Testis (tissue), 3 donors: ENCODE results near the gene CAMTA1. TPM values are rescaled to one million over a fixed set of nuclear protein-coding genes. Genes with fewer than 3 reads are reported as not detected.
A peak's percentile ranks its signal among the peaks of the same experiment; 100 is the strongest.

ENCODE experiments used
- DNase-seq: peaks from one replicate; pipeline ENCODE4 v3.0.0-alpha.2; 2019
- H3K27ac ChIP-seq, 2 donors: fragments of 200-600 bp; sonication (generic); one replicate each; pipeline ENCODE4 v1.5.1; 2019
- H3K27me3 ChIP-seq: fragments of 200-600 bp; sonication (generic); one replicate; pipeline ENCODE4 v1.5.1; 2019
- H3K36me3 ChIP-seq: fragments of 200-600 bp; sonication (generic); one replicate; pipeline ENCODE4 v1.5.1; 2017; ENCODE audit warnings: low read depth; ENCODE audit errors: missing control alignments
- H3K4me1 ChIP-seq: fragments of 200-600 bp; sonication (generic); one replicate; pipeline ENCODE4 v1.5.1; 2019
- H3K4me3 ChIP-seq, 2 donors: fragments of 200-600 bp; sonication (generic); one replicate each; pipeline ENCODE4 v1.5.1; 2017 to 2019
- H3K9me3 ChIP-seq: fragments of 200-600 bp; sonication (generic); one replicate; pipeline ENCODE4 v1.5.1; 2017
- CTCF ChIP-seq, 3 experiments: fragments of 450-650 bp in 2 of 3; fragments of 200-600 bp in 1 of 3; sonication (generic) in 1 of 3; IDR thresholded peaks; one replicate each; pipeline ENCODE4 v1.5.1; 2016 to 2019; ENCODE audit warnings: antibody characterized with exemption in 3 of 3, mild to moderate bottlenecking in 2 of 3, moderate library complexity in 1 of 3
- POLR2A ChIP-seq: fragments of 450-650 bp; IDR thresholded peaks from one replicate; pipeline ENCODE4 v1.6.1; 2017; ENCODE audit warnings: antibody characterized with exemption, mild to moderate bottlenecking, moderate library complexity
- WGBS, 2 donors: methylation state at CpG; one replicate each; pipeline ENCODE4 v1.1.5; 2018; 5-methylcytosine and 5-hydroxymethylcytosine counted together
- intact Hi-C: fragments of 100-400 bp; cut with DNase I; formaldehyde crosslinking; loops from one replicate; pipeline ENCODE4 v1.15.1; 2023; ENCODE audit warnings: low total_unique reads
- polyA plus RNA-seq: library from polyadenylated mRNA; stranded (reverse); fragments of 350-450 nt; fragmentation: Illumina TruSeq; extraction: RNeasy Lipid Tissue Mini Kit (QIAGEN cat#74804); gene quantifications from one replicate; pipeline ENCODE4 v1.2.3, GENCODE V29; 2014; ENCODE audit warnings: low read depth, low replicate concordance; ENCODE audit not compliant: insufficient read depth
- total RNA-seq, 2 donors: library from RNA; depleted of rRNA; stranded (reverse); fragments of >200 nt; gene quantifications; one replicate each; pipeline ENCODE4 v1.2.3, GENCODE V29; 2016

The CAMTA1 gene
- total and polyA plus RNA-seq, 3 donors from 2014 or later, result 116 to 158 (median 119) TPM

- Histone ChIP-seq H3K27me3 (no peaks in the 10 kb centered on the region), H3K36me3 (no peaks in the 10 kb centered on the region), H3K27ac (no peak overlapping the region), H3K4me3 (no peak overlapping the region), H3K4me1 (no peaks in the 10 kb centered on the region), H3K9me3 (no peaks in the 10 kb centered on the region)
- no peak for TF ChIP-seq POLR2A
- no peak for TF ChIP-seq CTCF (IDR thresholded peaks at IDR 0.05)
- intact Hi-C loops, result loop anchor here (10.0 kb wide), 1 partner anchor 601 kb away; no protein-coding TSS in a partner anchor
- WGBS, 2 donors, result 86 to 87% methylated on average over 24 to 26 of the region's 26 CpGs
- DNase-seq, result no peak
Measured at GRCh38 chr1:7043719-7044535, 258.7 kb downstream of the CAMTA1 start.

- Histone ChIP-seq H3K27me3 (no peaks in the 10 kb centered on the region), H3K4me3 (no peak overlapping the region), H3K27ac (no peak overlapping the region), H3K9me3 (no peaks in the 10 kb centered on the region), H3K36me3 (no peaks in the 10 kb centered on the region), H3K4me1 (peaks cover 10% of the 10 kb centered on the region)
- TF ChIP-seq CTCF (IDR thresholded peaks at IDR 0.05) (no peak), POLR2A (no peak)
- WGBS, 2 donors, result 94 to 100% methylated on average over 1 of the region's 1 CpG
- DNase-seq, result no peak
- intact Hi-C loops, result loop anchor here (10.0 kb wide), 1 partner anchor 599 kb away; no protein-coding TSS in a partner anchor
Measured at GRCh38 chr1:7045897-7046296, 260.6 kb downstream of the CAMTA1 start.

DNA sequence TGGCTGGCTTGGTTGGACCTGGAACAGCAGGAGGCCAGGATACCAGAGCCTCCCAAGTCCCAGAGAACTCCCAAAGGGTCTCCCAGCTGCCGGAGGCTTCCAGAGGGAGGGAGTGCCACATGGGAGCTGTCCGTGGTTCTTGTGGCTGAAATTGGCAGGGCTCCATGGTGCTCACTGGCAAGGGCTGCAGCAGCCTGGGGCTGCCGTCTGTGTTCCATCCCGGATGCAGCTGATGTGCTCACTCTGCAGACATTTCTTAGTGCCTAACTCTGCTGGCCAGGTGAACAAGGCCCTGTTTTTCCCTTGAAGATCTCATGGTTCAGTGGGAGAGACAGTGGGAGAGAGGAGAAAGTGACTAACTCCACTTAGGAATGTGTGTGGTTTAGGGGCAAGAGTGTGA lies 261.1 kb downstream of the CAMTA1 start:
- Histone ChIP-seq H3K27me3 (no peaks in the 10 kb centered on the region), H3K9me3 (no peaks in the 10 kb centered on the region), H3K27ac (no peak overlapping the region), H3K4me3 (no peak overlapping the region), H3K36me3 (no peaks in the 10 kb centered on the region), H3K4me1 (peaks cover 14% of the 10 kb centered on the region)
- WGBS, 2 donors, result 23 to 33% methylated on average over 4 of the region's 4 CpGs
- no peak for TF ChIP-seq CTCF (IDR thresholded peaks at IDR 0.05)
- TF ChIP-seq POLR2A, result no peak
- peak; percentile 64 for DNase-seq
- intact Hi-C loops, result loop anchor here (10.0 kb wide), 1 partner anchor 598 kb away; no protein-coding TSS in a partner anchor

DNA sequence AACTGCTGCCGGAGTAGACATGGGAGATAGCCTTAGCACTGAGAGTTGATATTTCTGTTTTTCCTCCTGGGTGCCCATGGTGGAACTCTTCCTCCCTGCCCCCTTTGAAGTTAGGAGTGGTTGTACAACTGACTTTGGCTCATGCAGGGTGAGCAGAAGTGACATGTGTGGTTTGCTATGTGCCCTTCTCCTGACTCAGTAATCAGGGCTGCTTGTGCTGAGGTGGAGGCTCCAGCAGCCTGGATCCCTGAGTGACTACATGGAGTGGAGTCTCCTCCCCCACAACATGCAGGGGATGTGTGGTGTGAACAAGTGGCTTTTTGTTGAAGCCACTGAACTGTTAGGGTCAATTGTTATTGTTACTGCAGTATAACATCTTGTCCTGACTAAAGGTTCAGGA lies 261.6 kb downstream of the CAMTA1 start:
- intact Hi-C loops, result loop anchor here (10.0 kb wide), 1 partner anchor 598 kb away; no protein-coding TSS in a partner anchor
- H3K4me1 ChIP-seq, result peaks cover 18% of the 10 kb centered on the region

More for the DNA sequence above, 261.6 kb downstream of the CAMTA1 start:
- Histone ChIP-seq H3K4me3 (no peak overlapping the region), H3K27ac (no peak overlapping the region), H3K36me3 (no peaks in the 10 kb centered on the region), H3K27me3 (no peaks in the 10 kb centered on the region), H3K9me3 (no peaks in the 10 kb centered on the region)
- DNase-seq, result no peak
- TF ChIP-seq POLR2A (no peak), CTCF (IDR thresholded peaks at IDR 0.05) (no peak)
- 90% methylated on average over 1 of the region's 1 CpG for WGBS, 2 donors
